Fibroblast of lung (primary cell): ENCODE measurements around the gene MICU1. TPM values are rescaled to one million over a fixed set of nuclear protein-coding genes. Genes with fewer than 3 reads are reported as not detected.

Experiments
- DNase-seq, 2 donors: peaks; one replicate each; pipeline versions ENCODE4 v3.0.0 to v3.0.0-alpha.2; 2010; ENCODE audit warnings: low read depth in 2 of 2
- H2AFZ ChIP-seq: 2 replicates; pipeline ENCODE4 v1.5.1; 2012; ENCODE audit warnings: low read length, control low read depth, inconsistent platforms
- H3K27ac ChIP-seq: 2 replicates; pipeline ENCODE4 v1.5.1; 2011; ENCODE audit warnings: low read length, control low read depth; ENCODE audit not compliant: insufficient read depth
- H3K27me3 ChIP-seq: 2 replicates; pipeline ENCODE4 v1.5.1; 2011; ENCODE audit warnings: mild to moderate bottlenecking, low read length; ENCODE audit not compliant: control insufficient read depth, insufficient read depth
- H3K36me3 ChIP-seq: 2 replicates; pipeline ENCODE4 v1.5.1; 2011; ENCODE audit warnings: low read length; ENCODE audit not compliant: control insufficient read depth, insufficient read depth
- H3K4me1 ChIP-seq: 2 replicates; pipeline ENCODE4 v1.5.1; 2011; ENCODE audit warnings: low read length; ENCODE audit not compliant: control insufficient read depth, insufficient read depth; ENCODE audit errors: extremely low read depth
- H3K4me2 ChIP-seq: 2 replicates; pipeline ENCODE4 v1.5.1; 2011; ENCODE audit warnings: low read length, control low read depth; ENCODE audit not compliant: insufficient read depth; ENCODE audit errors: extremely low read depth
- H3K4me3 ChIP-seq, 4 experiments: fragments of 200-600 bp in 1 of 4; sonication (generic) in 1 of 4; replicated peaks in 1 of 4; 2 replicates each; pipeline ENCODE4 v1.5.1; 2011 to 2016; ENCODE audit warnings: low read length in 4 of 4, low read depth in 3 of 4, mild to moderate bottlenecking in 3 of 4, control low read depth in 2 of 4, inconsistent platforms in 1 of 4, mixed read lengths in 1 of 4; ENCODE audit not compliant: insufficient read depth in 1 of 4; ENCODE audit errors: control extremely low read depth in 1 of 4
- H3K79me2 ChIP-seq: 2 replicates; pipeline ENCODE4 v1.5.1; 2012; ENCODE audit warnings: mild to moderate bottlenecking, low read length, inconsistent platforms; ENCODE audit not compliant: control insufficient read depth, insufficient read depth
- H3K9ac ChIP-seq: 2 replicates; pipeline ENCODE4 v1.5.1; 2011; ENCODE audit warnings: mild to moderate bottlenecking, low read length, control low read depth; ENCODE audit not compliant: insufficient read depth
- H3K9me3 ChIP-seq: 2 replicates; pipeline ENCODE4 v1.5.1; 2012; ENCODE audit warnings: low read depth, low read length; ENCODE audit not compliant: control insufficient read depth, insufficient read depth
- H4K20me1 ChIP-seq: 2 replicates; pipeline ENCODE4 v1.5.1; 2011; ENCODE audit warnings: low read length; ENCODE audit not compliant: control insufficient read depth, insufficient read depth; ENCODE audit errors: extremely low read depth
- CTCF ChIP-seq, 2 donors: IDR thresholded peaks in 1 of 2; conservative IDR thresholded peaks in 1 of 2; 1 replicate in 1 of 2; 2 replicates in 1 of 2; pipeline ENCODE4 v1.5.1; 2011 to 2012; ENCODE audit warnings: low read length in 2 of 2, control low read depth in 1 of 2, inconsistent platforms in 1 of 2, low read depth in 1 of 2, mild to moderate bottlenecking in 1 of 2
- EZH2 ChIP-seq: IDR thresholded peaks from 2 replicates; pipeline ENCODE4 v1.5.1; 2012; ENCODE audit warnings: low read length, control low read depth, mild to moderate bottlenecking; ENCODE audit errors: missing control alignments
- polyA plus RNA-seq, 2 donors: library from polyadenylated mRNA; depleted of rRNA in 1 of 2; stranded (reverse) in 1 of 2; unstranded in 1 of 2; fragments of >200 nt; gene quantifications; 2 replicates each; pipeline ENCODE4 v1.2.1, GENCODE V29; 2011 to 2012; ENCODE audit warnings: missing spikeins in 1 of 2
- total RNA-seq: library from RNA; depleted of rRNA; stranded (reverse); fragments of >200 nt; gene quantifications from 2 replicates; pipeline ENCODE4 v1.2.1, GENCODE V29; 2014

The MICU1 gene
- total and polyA plus RNA-seq, 2 donors (not counting 1 experiment from before 2014, with no cell fraction given) = 83.2 to 83.3 TPM

- Histone ChIP-seq H3K4me3 (no peak overlapping the region), H3K27me3 (no peaks in the 10 kb centered on the region), H3K9me3 (no peaks in the 10 kb centered on the region), H3K36me3 (peaks cover 27% of the 10 kb centered on the region), H3K4me1 (peaks cover 25% of the 10 kb centered on the region), H2AFZ (no peak overlapping the region), H3K9ac (no peak overlapping the region), H3K4me2 (no peak overlapping the region), H3K27ac (no peak overlapping the region), H4K20me1 (no peaks in the 10 kb centered on the region), H3K79me2 (no peaks in the 10 kb centered on the region)
- TF ChIP-seq EZH2 = no peak
- no peak for TF ChIP-seq CTCF (conservative IDR thresholded peaks at IDR 0.05 in 1 of 2, IDR thresholded peaks at IDR 0.05 in 1 of 2; ENCODE audit: low read depth in 1 of 2, low read length in 2 of 2)
- DNase-seq = no peak
Measured at GRCh38 chr10:72337722-72338121, 288.2 kb downstream of the MICU1 start.

GRCh38 chr10:72337039-72337629 is 288.7 kb downstream of the MICU1 start:
- Histone ChIP-seq H4K20me1 (no peaks in the 10 kb centered on the region), H3K4me1 (peaks cover 27% of the 10 kb centered on the region), H3K27ac (no peak overlapping the region), H2AFZ (no peak overlapping the region), H3K4me3 (no peak overlapping the region), H3K4me2 (no peak overlapping the region), H3K36me3 (peaks cover 24% of the 10 kb centered on the region), H3K27me3 (no peaks in the 10 kb centered on the region), H3K9me3 (no peaks in the 10 kb centered on the region), H3K9ac (no peak overlapping the region), H3K79me2 (no peaks in the 10 kb centered on the region)
- peak; percentile 40 to 81 for DNase-seq
- no peak for TF ChIP-seq EZH2
- peak; percentile 89 to 95 for TF ChIP-seq CTCF (conservative IDR thresholded peaks at IDR 0.05 in 1 of 2, IDR thresholded peaks at IDR 0.05 in 1 of 2; ENCODE audit: low read depth in 1 of 2, low read length in 2 of 2)

- Histone ChIP-seq H3K9ac (no peak overlapping the region), H3K4me1 (peaks cover 31% of the 10 kb centered on the region), H4K20me1 (no peaks in the 10 kb centered on the region), H3K4me2 (no peak overlapping the region), H3K27me3 (no peaks in the 10 kb centered on the region), H2AFZ (no peak overlapping the region), H3K4me3 (no peak overlapping the region), H3K27ac (peak overlapping the region; percentile 83), H3K36me3 (peaks cover 24% of the 10 kb centered on the region), H3K79me2 (no peaks in the 10 kb centered on the region), H3K9me3 (no peaks in the 10 kb centered on the region)
- peak in 1 of 2 donors; percentile 27 for DNase-seq
- TF ChIP-seq EZH2 (no peak), CTCF (conservative IDR thresholded peaks at IDR 0.05 in 1 of 2, IDR thresholded peaks at IDR 0.05 in 1 of 2; ENCODE audit: low read depth in 1 of 2, low read length in 2 of 2) (no peak)
Measured at GRCh38 chr10:72336259-72337038, 289.4 kb downstream of the MICU1 start.
